CD4-positive, alpha-beta memory T cell (primary cell): ENCODE data around the gene DHRS4. TPM values are rescaled to one million over a fixed set of nuclear protein-coding genes. Genes with fewer than 3 reads are reported as not detected.
"Not testable (repeated sequence)": the region's sequence is repeated elsewhere in the genome, so short reads cannot be mapped to it uniquely, and the experiment has no call there.

Source experiments
- CTCF ChIA-PET: fragments of 350-600 bp; sonication (Branson Sonifier 250); formaldehyde crosslinking; loops from one replicate; lab custom pipeline; 2021; ENCODE audit warnings: inconsistent platforms; ENCODE audit not compliant: partially characterized antibody; lab: Charles Lee
- POLR2A ChIA-PET: fragments of 350-600 bp; sonication (Branson Sonifier 250); formaldehyde crosslinking; loops from one replicate; lab custom pipeline; 2021; ENCODE audit not compliant: partially characterized antibody; lab: Charles Lee
- DNase-seq, 5 donors: peaks; one replicate each; pipeline versions ENCODE4 v3.0.0 to v3.0.0-alpha.2; 2020 to 2022; ENCODE audit warnings: mixed read lengths in 1 of 5
- H3K27ac ChIP-seq: one replicate; pipeline ENCODE4 v1.7.0; 2013; ENCODE audit warnings: low read depth, low read length
- H3K27me3 ChIP-seq: 2 replicates; pipeline ENCODE4 v1.7.0; 2013; ENCODE audit warnings: mild to moderate bottlenecking, low read length, moderate library complexity; ENCODE audit not compliant: insufficient read depth
- H3K36me3 ChIP-seq: 2 replicates; pipeline ENCODE4 v1.7.0; 2013; ENCODE audit warnings: mild to moderate bottlenecking, low read length, moderate library complexity; ENCODE audit not compliant: insufficient read depth
- H3K4me1 ChIP-seq: 2 replicates; pipeline ENCODE4 v1.7.0; 2013; ENCODE audit warnings: mild to moderate bottlenecking, low read length, moderate library complexity; ENCODE audit not compliant: insufficient read depth
- H3K4me3 ChIP-seq, 2 donors: one replicate each; pipeline ENCODE4 v1.7.0; 2013; ENCODE audit warnings: low read length in 2 of 2, mild to moderate bottlenecking in 1 of 2
- H3K9me3 ChIP-seq, 2 donors: one replicate each; pipeline ENCODE4 v1.7.0; 2013; ENCODE audit warnings: low read length in 2 of 2, control low read depth in 1 of 2; ENCODE audit not compliant: control insufficient read depth in 1 of 2
- H3K27ac Mint-ChIP-seq, 7 donors: one replicate each; pipeline ENCODE4 v1.8.0; 2020 to 2021; ENCODE audit warnings: mixed read lengths in 7 of 7, mild to moderate bottlenecking in 6 of 7, inconsistent platforms in 3 of 7, moderate library complexity in 3 of 7
- H3K27me3 Mint-ChIP-seq, 2 donors: one replicate each; pipeline ENCODE4 v1.8.0; 2020 to 2021; ENCODE audit warnings: mixed read lengths in 2 of 2
- H3K36me3 Mint-ChIP-seq, 2 donors: one replicate each; pipeline ENCODE4 v1.8.0; 2020 to 2021; ENCODE audit warnings: mixed read lengths in 2 of 2, inconsistent platforms in 1 of 2, mild to moderate bottlenecking in 1 of 2
- H3K4me1 Mint-ChIP-seq, 4 donors: one replicate each; pipeline ENCODE4 v1.8.0; 2020 to 2021; ENCODE audit warnings: mixed read lengths in 4 of 4, mild to moderate bottlenecking in 1 of 4
- H3K4me3 Mint-ChIP-seq, 8 donors: one replicate each; pipeline ENCODE4 v1.8.0; 2020 to 2021; ENCODE audit warnings: mixed read lengths in 8 of 8, mild to moderate bottlenecking in 7 of 8, moderate library complexity in 6 of 8, inconsistent platforms in 3 of 8
- H3K9me3 Mint-ChIP-seq, 8 donors: one replicate each; pipeline ENCODE4 v1.8.0; 2020 to 2021; ENCODE audit warnings: mixed read lengths in 8 of 8, mild to moderate bottlenecking in 5 of 8, inconsistent platforms in 3 of 8, moderate library complexity in 1 of 8
- intact Hi-C: fragments of 100-400 bp; cut with micrococcal nuclease; formaldehyde crosslinking; loops from one replicate; pipeline ENCODE4 v1.15.1; 2023
- polyA plus RNA-seq, 2 donors: library from polyadenylated mRNA; unstranded; fragments of 300-500 nt; fragmentation: Illumina TruSeq; gene quantifications; one replicate each; pipeline ENCODE4 v1.2.3, GENCODE V29; 2021
- total RNA-seq, 2 experiments: library from RNA; stranded (reverse); gene quantifications; one replicate each; pipeline ENCODE4 v1.2.3, GENCODE V29; 2021

DHRS4 gene
- total and polyA plus RNA-seq, 4 experiments from 2014 or later: 14.7 to 36.2 (median 24.0) TPM

DNA sequence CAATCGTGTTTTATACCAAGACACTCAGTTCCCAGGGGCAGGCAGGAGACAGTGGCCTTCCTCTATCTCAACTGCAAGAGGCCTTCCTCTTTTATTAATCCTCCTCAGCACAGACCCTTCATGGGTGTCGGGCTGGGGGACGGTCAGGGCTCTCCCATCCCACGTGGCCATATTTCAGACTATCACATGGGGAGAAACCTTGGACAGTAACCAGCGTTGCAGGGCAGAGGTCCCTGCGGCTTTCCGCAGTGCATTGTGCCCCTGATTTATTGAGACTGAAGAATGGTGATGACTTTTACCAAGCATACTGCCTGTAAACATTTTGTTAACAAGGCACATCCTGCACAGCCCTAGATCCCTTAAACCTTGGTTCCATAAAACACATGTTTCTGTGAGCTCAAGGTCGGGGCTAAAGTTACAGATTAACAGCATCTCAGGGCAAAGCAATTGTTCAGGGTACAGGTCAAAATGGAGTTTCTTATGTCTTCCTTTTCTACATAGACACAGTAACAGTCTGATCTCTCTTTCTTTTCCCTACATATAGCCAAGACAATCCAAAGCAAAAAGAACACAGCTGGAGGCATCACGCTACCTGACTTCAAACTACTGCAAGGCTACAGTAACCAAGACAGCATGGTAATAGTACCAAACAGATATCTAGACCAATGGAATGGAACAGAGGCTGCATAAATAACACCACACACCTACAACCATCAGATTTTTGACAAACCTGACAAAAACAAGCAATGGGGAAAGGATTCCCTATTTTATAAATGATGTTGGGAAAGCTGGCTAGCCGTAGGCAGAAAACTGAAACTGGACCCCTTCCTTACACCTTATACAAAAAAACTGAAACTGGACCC, 28.6 kb downstream of the DHRS4 start:
- DNase-seq, H3K9me3 Mint-ChIP-seq, H3K9me3 ChIP-seq, H3K4me1 Mint-ChIP-seq, POLR2A ChIA-PET, H3K27me3 Mint-ChIP-seq, H3K4me3 ChIP-seq, CTCF ChIA-PET, H3K27ac ChIP-seq, H3K4me3 Mint-ChIP-seq, H3K36me3 ChIP-seq, H3K27me3 ChIP-seq, H3K4me1 ChIP-seq, H3K27ac Mint-ChIP-seq: not testable (repeated sequence)
- intact Hi-C loops: loop anchor here (10.0 kb wide), 1 partner anchor 103 kb away; no protein-coding TSS in a partner anchor
- peaks cover 0 to 12% of the 10 kb centered on the region in 2 donors for H3K36me3 Mint-ChIP-seq

DNA sequence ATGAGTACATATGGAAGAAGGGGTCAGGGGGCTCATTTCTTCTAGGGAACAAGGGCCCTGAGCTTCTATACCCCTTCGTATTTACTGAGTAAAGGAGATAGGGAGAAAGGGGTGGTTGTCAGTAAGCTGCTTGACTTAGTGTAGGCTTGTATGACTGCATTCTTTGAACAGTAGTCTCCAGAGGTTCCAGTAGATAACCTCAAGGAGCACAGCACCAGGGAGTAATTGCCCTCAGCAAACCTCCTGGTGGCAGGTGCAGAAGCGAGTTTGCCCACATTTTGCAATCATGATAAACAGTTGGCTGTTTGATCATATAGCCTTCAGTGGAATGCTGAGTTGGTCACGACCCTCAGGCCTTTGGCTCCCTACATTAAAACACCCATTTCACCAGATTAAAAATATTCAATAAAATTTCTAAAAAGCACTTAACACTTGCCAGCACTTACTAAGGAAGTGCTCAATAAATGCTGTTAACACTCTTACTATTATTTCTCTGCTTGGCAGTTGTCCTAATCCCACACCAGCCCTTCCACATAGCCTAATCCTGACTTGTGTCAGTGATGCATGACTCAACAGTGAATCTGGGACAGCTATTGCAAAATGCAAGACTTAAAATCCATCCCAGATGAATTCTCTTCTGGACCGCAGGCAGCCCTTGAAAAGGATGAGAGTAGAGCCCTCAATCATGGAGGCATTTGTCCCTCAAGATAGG, 31.5 kb downstream of the DHRS4 start:
- Histone ChIP-seq H3K36me3 (no peaks in the 10 kb centered on the region), H3K4me1 (peaks cover 7% of the 10 kb centered on the region), H3K4me3 (no peak overlapping the region), H3K9me3 (no peaks in the 10 kb centered on the region), H3K27me3 (no peaks in the 10 kb centered on the region), H3K27ac (no peak overlapping the region)
- no peaks in the 10 kb centered on the region for H3K27me3 Mint-ChIP-seq
- H3K4me1 Mint-ChIP-seq: peaks cover 13 to 25% (median 16%) of the 10 kb centered on the region in 4 donors
- no peak overlapping the region for H3K4me3 Mint-ChIP-seq
- no peaks in the 10 kb centered on the region for H3K9me3 Mint-ChIP-seq
- ChIA-PET CTCF (no interaction called here), POLR2A (no interaction called here)
- DNase-seq: no peak
- intact Hi-C loops: loop anchor here (10.0 kb wide), 1 partner anchor 100 kb away; no protein-coding TSS in a partner anchor
- H3K27ac Mint-ChIP-seq: peak overlapping the region in 1 of 7 donors; percentile 48
- peaks cover 0 to 12% of the 10 kb centered on the region in 2 donors for H3K36me3 Mint-ChIP-seq

DNA sequence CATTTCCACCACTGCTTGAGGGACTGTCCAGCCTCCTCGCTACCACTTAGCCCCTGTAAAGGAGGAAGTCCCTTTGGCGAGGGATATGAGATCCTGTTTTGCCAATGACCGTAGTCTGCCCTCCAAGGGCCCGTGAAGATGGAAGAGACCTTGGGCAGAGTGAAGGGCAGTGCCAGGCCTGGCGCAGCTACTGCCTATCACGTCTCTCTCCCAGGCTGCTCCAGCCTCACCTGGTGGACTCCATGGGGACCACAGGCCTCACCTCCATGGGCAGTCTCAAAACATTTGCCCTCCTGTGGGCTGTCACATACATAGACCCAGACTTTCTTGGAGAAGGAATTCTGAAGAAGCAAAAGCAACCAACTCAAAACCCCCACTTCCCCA, 34.6 kb downstream of the DHRS4 start:
- H3K36me3 ChIP-seq, H3K27me3 ChIP-seq, H3K9me3 Mint-ChIP-seq, H3K4me1 ChIP-seq, H3K27ac ChIP-seq, H3K36me3 Mint-ChIP-seq, H3K27me3 Mint-ChIP-seq, DNase-seq, H3K9me3 ChIP-seq: not testable (repeated sequence)
- H3K4me3 ChIP-seq: peak overlapping the region in 1 of 2 donors; percentile 49
- ChIA-PET POLR2A (interaction anchor here (0.9 kb wide), 1 partner anchor 442 kb away, joined by 4 read pairs; no protein-coding TSS in a partner anchor), CTCF (interaction anchor here (1.5 to 2.2 kb wide), 2 partner anchors 11 to 69 kb away, joined by 3 to 6 read pairs; no protein-coding TSS in a partner anchor)
- Mint-ChIP-seq H3K27ac (peak overlapping the region in 6 of 7 donors; percentile 30 to 96 (median 60)), H3K4me1 (peaks cover 13 to 25% (median 16%) of the 10 kb centered on the region in 4 donors), H3K4me3 (peak overlapping the region; percentile 77 to 89 (median 84))
- intact Hi-C loops: loop anchor here (10.0 kb wide), 1 partner anchor 97 kb away; no protein-coding TSS in a partner anchor

DNA sequence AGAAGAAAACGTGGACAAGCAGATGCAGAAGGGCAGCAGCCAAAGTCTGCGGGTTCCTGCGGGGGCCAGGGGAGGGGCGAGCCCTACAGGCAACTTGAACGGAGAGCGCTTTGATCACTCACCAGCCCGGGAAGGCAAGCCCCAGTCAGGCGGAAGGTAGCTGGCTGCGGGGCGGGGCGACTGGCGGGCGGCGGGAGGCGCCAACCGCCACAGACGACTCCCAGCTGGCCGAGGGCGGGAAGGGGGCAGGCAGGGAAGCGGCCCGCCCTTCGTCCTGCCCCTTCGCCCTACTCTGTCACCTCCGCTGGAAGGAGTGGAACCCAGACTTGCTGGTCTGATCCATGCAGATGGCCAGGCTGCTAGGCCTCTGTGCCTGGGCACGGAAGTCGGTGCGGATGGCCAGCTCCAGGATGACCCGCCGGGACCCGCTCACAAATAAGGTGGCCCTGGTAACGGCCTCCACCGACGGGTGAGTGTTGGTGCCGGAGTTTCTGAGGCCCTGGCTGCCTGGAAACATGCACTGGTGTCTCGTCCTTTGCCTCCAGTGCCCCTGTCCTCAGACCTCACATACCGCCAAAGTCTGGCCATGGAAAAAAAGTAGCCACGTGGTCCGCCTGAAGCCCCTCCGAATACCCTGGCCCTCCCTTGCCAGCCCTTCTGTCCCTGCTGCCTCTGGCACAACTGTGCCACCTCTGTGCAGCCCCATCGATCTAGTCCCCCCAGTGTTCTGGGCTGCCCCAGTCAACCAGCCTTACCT, 35.2 kb downstream of the DHRS4 start, which contains the start of gene DHRS4L2:
Gene DHRS4L2, plus strand, starts transcription at position 323 of the 757 bp plus-strand sequence. Its CDS starts 19 bp downstream, at position 342.
- intact Hi-C loops: loop anchor here (10.0 kb wide), 1 partner anchor 96 kb away; no protein-coding TSS in a partner anchor
- H3K9me3 Mint-ChIP-seq, H3K27me3 Mint-ChIP-seq, H3K36me3 Mint-ChIP-seq, H3K27me3 ChIP-seq, H3K36me3 ChIP-seq, H3K4me1 ChIP-seq, H3K9me3 ChIP-seq: not testable (repeated sequence)
- peak within 1 kb of the TSS in 1 of 2 donors; percentile 49 for H3K4me3 ChIP-seq
- peak; percentile 65 to 79 (median 67) for DNase-seq
- CTCF ChIA-PET: interaction anchor here (0.7 to 2.2 kb wide), 3 partner anchors 11 to 120 kb away, joined by 3 to 6 read pairs (median 4); no protein-coding TSS in a partner anchor
- Mint-ChIP-seq H3K4me1 (peaks cover 13 to 25% (median 16%) of the 10 kb centered on the region in 4 donors), H3K27ac (peak within 1 kb of the TSS; percentile 77 to 96 (median 85)), H3K4me3 (peak within 1 kb of the TSS; percentile 77 to 89 (median 84))
- POLR2A ChIA-PET: interaction anchor here (0.9 kb wide), 1 partner anchor 442 kb away, joined by 4 read pairs; no protein-coding TSS in a partner anchor
- peak within 1 kb of the TSS; percentile 50 for H3K27ac ChIP-seq

DNA sequence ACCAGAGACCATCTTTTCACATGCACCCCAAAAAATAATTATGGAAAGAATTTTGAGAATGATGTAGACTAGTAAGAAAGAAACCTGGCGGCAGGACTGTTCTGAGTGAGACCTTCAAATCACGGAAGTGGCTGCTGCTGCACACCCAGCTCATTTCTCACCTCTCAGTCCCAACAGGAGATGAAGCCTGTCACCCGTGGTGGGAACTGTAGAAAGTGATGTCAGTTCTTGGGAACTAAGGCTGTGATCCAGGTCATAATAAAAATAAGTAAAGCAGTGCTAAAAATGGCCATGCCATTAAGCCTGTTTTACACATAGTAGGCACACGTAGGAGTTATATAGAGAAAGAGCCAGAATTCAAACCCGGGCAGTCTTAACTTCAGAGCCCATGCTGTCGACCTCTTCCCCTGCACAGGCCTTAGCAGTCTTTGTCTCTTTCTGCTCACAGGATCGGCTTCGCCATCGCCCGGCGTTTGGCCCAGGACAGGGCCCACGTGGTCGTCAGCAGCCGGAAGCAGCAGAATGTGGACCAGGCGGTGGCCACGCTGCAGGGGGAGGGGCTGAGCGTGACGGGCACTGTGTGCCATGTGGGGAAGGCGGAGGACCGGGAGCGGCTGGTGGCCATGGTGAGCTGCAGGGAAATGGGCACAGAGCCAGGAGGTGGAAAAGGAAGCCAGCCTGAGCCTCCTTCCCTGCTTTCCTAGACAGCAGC, 36.3 kb downstream of the DHRS4 start:
- H3K27me3 ChIP-seq, DNase-seq, H3K27ac ChIP-seq, H3K36me3 ChIP-seq, H3K9me3 Mint-ChIP-seq, H3K4me1 ChIP-seq, H3K36me3 Mint-ChIP-seq, H3K27me3 Mint-ChIP-seq, H3K9me3 ChIP-seq, POLR2A ChIA-PET, H3K4me3 ChIP-seq: not testable (repeated sequence)
- CTCF ChIA-PET: interaction anchor here (1.5 to 2.2 kb wide), 2 partner anchors 12 to 67 kb away, joined by 3 to 6 read pairs; no protein-coding TSS in a partner anchor
- intact Hi-C loops: loop anchor here (10.0 kb wide), 1 partner anchor 95 kb away; no protein-coding TSS in a partner anchor
- H3K4me1 Mint-ChIP-seq: peaks cover 13 to 25% (median 16%) of the 10 kb centered on the region in 4 donors
- H3K4me3 Mint-ChIP-seq: peak overlapping the region; percentile 77 to 89 (median 84)
- peak overlapping the region; percentile 77 to 96 (median 85) for H3K27ac Mint-ChIP-seq

DNA sequence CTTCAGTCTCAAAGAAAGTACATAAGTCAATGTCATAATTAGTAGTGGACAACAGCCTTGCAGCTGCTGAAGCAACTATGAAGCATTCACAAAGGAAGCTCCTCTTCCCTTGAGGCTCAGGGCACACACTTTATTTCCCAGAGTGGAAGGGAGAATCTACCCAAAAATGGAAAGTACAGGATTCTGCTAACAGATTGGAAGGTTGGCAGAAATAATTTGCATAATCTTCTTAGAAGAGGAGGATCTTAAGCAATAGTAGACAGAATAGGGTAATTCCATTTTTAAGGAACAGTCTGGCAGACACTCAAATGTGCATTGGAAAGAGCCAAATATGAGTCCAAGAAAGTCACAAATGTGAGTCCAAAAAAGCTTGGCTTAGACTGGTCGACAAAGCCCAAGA, 37.4 kb downstream of the DHRS4 start:
- CTCF ChIA-PET, H3K27ac ChIP-seq, intact Hi-C loops, H3K9me3 ChIP-seq, H3K27me3 ChIP-seq, H3K9me3 Mint-ChIP-seq, H3K27me3 Mint-ChIP-seq, DNase-seq, H3K36me3 ChIP-seq, H3K36me3 Mint-ChIP-seq, H3K4me3 Mint-ChIP-seq, H3K4me3 ChIP-seq, H3K4me1 ChIP-seq, POLR2A ChIA-PET: not testable (repeated sequence)
- peaks cover 12 to 25% (median 16%) of the 10 kb centered on the region in 4 donors for H3K4me1 Mint-ChIP-seq
- H3K27ac Mint-ChIP-seq: peak overlapping the region in 1 of 7 donors; percentile 16
